HG03460 (cell line): ENCODE data around the gene CXCL5.
"Not testable (repeated sequence)": the region's sequence is repeated elsewhere in the genome, so short reads cannot be mapped to it uniquely, and the experiment has no call there.

Source experiments
- ATAC-seq: cut with Tn5 transposase; IDR thresholded peaks from one replicate; pipeline ENCODE4 v1.9.1; 2021; ENCODE audit not compliant: unreplicated experiment

CXCL5 gene

GRCh38 chr4:73974352-73974751 is 24.1 kb downstream of the CXCL5 start:
- no peak for ATAC-seq

- no peak for ATAC-seq
Observed at GRCh38 chr4:73970945-73971344, 27.5 kb downstream of the CXCL5 start.

GRCh38 chr4:73970011-73970410 is 28.5 kb downstream of the CXCL5 start:
- no peak for ATAC-seq

GRCh38 chr4:73967866-73968265 is 30.6 kb downstream of the CXCL5 start:
- ATAC-seq = no peak

GRCh38 chr4:73964862-73965611 is 33.4 kb downstream of the CXCL5 start:
- no peak for ATAC-seq

GRCh38 chr4:73962724-73963123 is 35.8 kb downstream of the CXCL5 start:
- ATAC-seq = no peak

GRCh38 chr4:73959041-73959440 is 39.4 kb downstream of the CXCL5 start:
- ATAC-seq = not testable (repeated sequence)

GRCh38 chr4:73952352-73952751 is 46.1 kb downstream of the CXCL5 start:
- ATAC-seq = no peak

GRCh38 chr4:73950376-73950920 is 48.0 kb downstream of the CXCL5 start:
- ATAC-seq = not testable (repeated sequence)

GRCh38 chr4:73948990-73949706 is 49.3 kb downstream of the CXCL5 start:
- ATAC-seq = no peak

GRCh38 chr4:73948291-73948690 is 50.2 kb downstream of the CXCL5 start:
- no peak for ATAC-seq

- ATAC-seq = no peak
Observed at GRCh38 chr4:73947239-73947985, 51.1 kb downstream of the CXCL5 start.

GRCh38 chr4:73945674-73946449 is 52.6 kb downstream of the CXCL5 start:
- ATAC-seq = no peak
